Endothelial cell (in vitro differentiated cells): Measurements from ENCODE around the gene CIDEC. TPM values are rescaled to one million over a fixed set of nuclear protein-coding genes. Genes with fewer than 3 reads are reported as not detected.

Experiments
- DNase-seq: peaks from one replicate; pipeline ENCODE4 v3.0.0; 2021; ENCODE audit warnings: low spot score
- H3K27ac Mint-ChIP-seq: one replicate; pipeline ENCODE4 v1.8.0; 2021; ENCODE audit warnings: mixed read lengths, inconsistent platforms; ENCODE audit not compliant: unreplicated experiment
- H3K27me3 Mint-ChIP-seq: one replicate; pipeline ENCODE4 v1.8.0; 2021; ENCODE audit warnings: mild to moderate bottlenecking, moderate library complexity, mixed read lengths, inconsistent platforms; ENCODE audit not compliant: unreplicated experiment
- H3K36me3 Mint-ChIP-seq: one replicate; pipeline ENCODE4 v1.8.0; 2021; ENCODE audit warnings: mild to moderate bottlenecking, low read depth, mixed read lengths, inconsistent platforms; ENCODE audit not compliant: unreplicated experiment
- H3K4me1 Mint-ChIP-seq: one replicate; pipeline ENCODE4 v1.8.0; 2021; ENCODE audit warnings: mild to moderate bottlenecking, mixed read lengths, inconsistent platforms; ENCODE audit not compliant: unreplicated experiment
- H3K4me3 Mint-ChIP-seq: one replicate; pipeline ENCODE4 v1.8.0; 2021; ENCODE audit warnings: mild to moderate bottlenecking, mixed read lengths, inconsistent platforms; ENCODE audit not compliant: unreplicated experiment
- H3K9me3 Mint-ChIP-seq: one replicate; pipeline ENCODE4 v1.8.0; 2021; ENCODE audit warnings: mixed read lengths, inconsistent platforms; ENCODE audit not compliant: unreplicated experiment
- total RNA-seq: library from RNA; stranded (reverse); fragmentation: NEBNext Ultra II Directional; extraction: Animal tissue kit (Norgen Biotek cat#: 25700); gene quantifications from one replicate; pipeline ENCODE4 v1.2.1, GENCODE V29; 2021; ENCODE audit not compliant: unreplicated experiment
- TF ChIP-seq, protein P1 (sequence below): fragments of 200-600 bp; sonication (generic); IDR thresholded peaks from one replicate; pipeline ENCODE4 v1.5.0; 2021; ENCODE audit warnings: antibody characterized with exemption; ENCODE audit not compliant: unreplicated experiment

Gene CIDEC
- total RNA-seq, 1 donor from 2014 or later: not detected

DNA sequence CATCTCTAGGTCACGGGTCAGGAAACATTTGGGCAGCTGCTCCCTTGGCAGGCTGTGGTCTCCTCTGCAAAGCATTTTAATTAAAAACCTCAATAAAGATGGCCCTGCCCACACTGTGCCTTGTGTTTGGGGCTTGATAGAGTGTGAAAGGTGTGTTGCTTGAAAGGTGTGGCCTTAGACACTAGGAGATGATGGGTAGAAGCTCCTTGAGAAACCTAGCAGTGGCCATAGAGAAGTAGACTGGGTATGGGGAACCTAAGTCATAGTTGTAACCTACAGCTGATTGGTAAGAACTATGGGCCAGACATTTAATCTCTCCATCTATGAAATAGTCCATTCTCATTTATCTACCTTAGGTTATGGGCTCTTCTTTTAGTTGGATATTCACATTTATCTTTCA is 13.7 kb upstream of the CIDEC start:
- Mint-ChIP-seq H3K36me3 (peaks cover 28% of the 10 kb centered on the region), H3K27ac (no peak overlapping the region), H3K27me3 (peaks cover 2% of the 10 kb centered on the region), H3K4me1 (no peaks in the 10 kb centered on the region), H3K4me3 (no peak overlapping the region), H3K9me3 (no peaks in the 10 kb centered on the region)
- DNase-seq: no peak
- TF ChIP-seq, protein P1, sequence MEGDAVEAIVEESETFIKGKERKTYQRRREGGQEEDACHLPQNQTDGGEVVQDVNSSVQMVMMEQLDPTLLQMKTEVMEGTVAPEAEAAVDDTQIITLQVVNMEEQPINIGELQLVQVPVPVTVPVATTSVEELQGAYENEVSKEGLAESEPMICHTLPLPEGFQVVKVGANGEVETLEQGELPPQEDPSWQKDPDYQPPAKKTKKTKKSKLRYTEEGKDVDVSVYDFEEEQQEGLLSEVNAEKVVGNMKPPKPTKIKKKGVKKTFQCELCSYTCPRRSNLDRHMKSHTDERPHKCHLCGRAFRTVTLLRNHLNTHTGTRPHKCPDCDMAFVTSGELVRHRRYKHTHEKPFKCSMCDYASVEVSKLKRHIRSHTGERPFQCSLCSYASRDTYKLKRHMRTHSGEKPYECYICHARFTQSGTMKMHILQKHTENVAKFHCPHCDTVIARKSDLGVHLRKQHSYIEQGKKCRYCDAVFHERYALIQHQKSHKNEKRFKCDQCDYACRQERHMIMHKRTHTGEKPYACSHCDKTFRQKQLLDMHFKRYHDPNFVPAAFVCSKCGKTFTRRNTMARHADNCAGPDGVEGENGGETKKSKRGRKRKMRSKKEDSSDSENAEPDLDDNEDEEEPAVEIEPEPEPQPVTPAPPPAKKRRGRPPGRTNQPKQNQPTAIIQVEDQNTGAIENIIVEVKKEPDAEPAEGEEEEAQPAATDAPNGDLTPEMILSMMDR: no peak

DNA sequence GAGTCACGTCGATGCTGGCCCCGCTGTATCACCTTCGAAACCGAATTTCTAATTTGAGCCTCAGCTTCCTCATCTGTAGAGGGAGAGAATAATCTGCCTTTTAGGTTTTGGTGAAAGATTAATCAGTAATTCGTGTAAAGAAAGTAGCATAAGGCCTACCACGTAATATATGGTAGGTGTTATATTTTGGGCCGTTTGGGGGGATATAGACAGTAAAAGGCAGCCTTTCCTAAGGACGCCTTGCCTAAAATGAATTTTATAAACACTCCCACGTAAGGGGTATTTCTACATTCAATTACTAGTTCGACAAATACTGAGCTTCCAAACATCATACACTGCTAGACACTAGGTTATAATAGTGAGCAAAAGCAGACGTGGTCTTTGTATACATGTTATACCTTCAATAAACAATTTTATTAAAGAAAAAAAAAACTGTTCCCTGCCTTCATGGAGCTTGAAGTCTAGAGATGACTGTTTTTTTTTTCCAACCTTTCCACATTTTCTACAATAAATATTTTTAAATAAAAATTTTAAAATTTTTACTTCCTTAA is 11.1 kb upstream of the CIDEC start:
- Mint-ChIP-seq H3K4me1 (no peaks in the 10 kb centered on the region), H3K27ac (peak overlapping the region; percentile 82), H3K27me3 (no peaks in the 10 kb centered on the region), H3K4me3 (peak overlapping the region; percentile 97), H3K9me3 (no peaks in the 10 kb centered on the region), H3K36me3 (peaks cover 28% of the 10 kb centered on the region)
- DNase-seq: no peak
- TF ChIP-seq, protein P1: no peak

DNA sequence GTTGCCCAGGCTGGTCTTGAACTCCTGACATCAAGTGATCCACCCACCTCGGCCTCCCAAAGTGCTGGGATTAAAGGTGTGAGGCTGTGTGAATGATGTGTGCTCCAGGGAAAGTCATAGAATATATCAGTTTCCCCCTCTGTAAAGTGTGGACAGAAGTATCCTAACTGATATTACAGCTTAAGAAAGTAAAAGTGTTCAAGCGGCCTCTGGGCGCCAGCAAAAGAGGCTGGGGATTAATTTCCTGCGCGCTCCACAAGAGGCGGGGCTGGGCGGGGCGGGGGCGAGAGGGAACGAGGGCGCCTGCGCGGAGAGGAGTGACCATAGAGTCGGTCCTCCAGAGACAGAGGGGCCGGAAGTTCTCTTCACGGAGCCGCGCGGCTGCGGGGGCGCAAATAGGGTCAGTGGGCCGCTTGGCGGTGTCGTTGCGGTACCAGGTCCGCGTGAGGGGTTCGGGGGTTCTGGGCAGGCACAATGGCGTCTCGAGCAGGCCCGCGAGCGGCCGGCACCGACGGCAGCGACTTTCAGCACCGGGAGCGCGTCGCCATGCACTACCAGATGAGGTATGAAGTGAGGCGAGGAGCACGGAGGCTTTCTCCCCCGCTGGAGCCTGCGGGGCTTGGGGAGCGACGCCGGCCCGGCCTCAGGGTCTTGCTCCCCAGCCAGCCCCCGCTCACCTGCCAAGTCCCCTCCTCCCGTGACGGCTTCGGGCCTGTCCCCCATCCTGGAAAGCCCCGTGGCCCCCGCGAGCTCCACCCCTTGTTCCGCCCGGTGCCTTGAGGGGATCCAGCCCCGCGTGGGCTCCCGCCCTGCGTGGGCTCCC is 10.4 kb upstream of the CIDEC start, which contains the start of gene JAGN1:
TSS of gene JAGN1 (plus strand) at position 362 of the 823 bp plus-strand sequence. CDS start at position 475, 113 bp downstream.
- peak within 1 kb of the TSS; percentile 97 for H3K4me3 Mint-ChIP-seq
- peak within 1 kb of the TSS; percentile 96 for H3K27ac Mint-ChIP-seq

DNA sequence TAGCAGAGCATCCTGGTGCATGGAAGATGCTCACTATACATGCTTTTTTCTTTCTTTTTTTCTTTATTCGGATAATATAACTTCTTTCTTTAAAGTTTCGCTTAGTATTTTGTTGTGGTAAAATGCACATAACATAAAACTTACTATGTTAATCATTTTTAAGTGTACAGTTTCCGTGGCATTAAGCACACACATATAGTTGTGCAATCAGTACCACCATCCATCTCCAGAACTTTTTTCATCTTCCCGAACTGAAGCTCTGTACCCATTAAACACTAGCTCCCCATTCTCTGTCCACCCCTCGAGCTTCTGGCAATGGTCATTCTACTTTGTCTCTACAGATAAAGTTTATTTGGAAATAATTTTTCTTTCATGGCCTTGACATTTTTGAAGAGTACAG is 9.4 kb upstream of the CIDEC start:
- TF ChIP-seq, protein P1: no peak
- no peaks in the 10 kb centered on the region for H3K4me1 Mint-ChIP-seq
- H3K27me3 Mint-ChIP-seq: no peaks in the 10 kb centered on the region
- H3K36me3 Mint-ChIP-seq: peaks cover 22% of the 10 kb centered on the region
- no peak overlapping the region for H3K27ac Mint-ChIP-seq
- no peak for DNase-seq
- H3K4me3 Mint-ChIP-seq: peak overlapping the region; percentile 97
- no peaks in the 10 kb centered on the region for H3K9me3 Mint-ChIP-seq

More for the DNA sequence above, 10.4 kb upstream of the CIDEC start, which contains the start of gene JAGN1:
- TF ChIP-seq, protein P1: no peak
- no peaks in the 10 kb centered on the region for H3K4me1 Mint-ChIP-seq
- no peaks in the 10 kb centered on the region for H3K9me3 Mint-ChIP-seq
- H3K36me3 Mint-ChIP-seq: peaks cover 28% of the 10 kb centered on the region
- no peaks in the 10 kb centered on the region for H3K27me3 Mint-ChIP-seq
- DNase-seq: peak; percentile 83

DNA sequence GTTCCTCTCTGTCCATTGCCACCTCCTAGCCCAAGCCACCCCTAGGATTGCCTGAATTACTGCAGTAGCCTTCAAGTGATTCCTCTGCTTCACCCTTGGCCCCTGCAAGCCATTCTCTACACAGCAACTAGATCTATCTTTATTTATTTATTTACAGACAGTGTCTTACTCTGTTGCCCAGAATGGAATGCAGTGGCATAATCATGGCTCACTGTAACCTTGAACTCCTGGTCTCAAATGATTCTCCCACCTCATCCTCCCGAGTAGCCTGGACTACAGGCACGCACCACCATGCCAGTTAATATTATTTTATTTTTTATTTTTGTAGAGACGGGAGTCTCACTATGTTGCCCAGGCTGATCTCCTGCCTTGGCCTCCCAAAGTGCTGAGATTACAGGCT is 8.5 kb upstream of the CIDEC start:
- no peak for DNase-seq
- Mint-ChIP-seq H3K9me3 (no peaks in the 10 kb centered on the region), H3K27ac (no peak overlapping the region), H3K36me3 (peaks cover 16% of the 10 kb centered on the region), H3K27me3 (no peaks in the 10 kb centered on the region), H3K4me1 (no peaks in the 10 kb centered on the region), H3K4me3 (peak overlapping the region; percentile 51)
- TF ChIP-seq, protein P1: no peak
